Astrocyte (in vitro differentiated cells and primary cell): Measurements from ENCODE around the gene LBP. TPM values are rescaled to one million over a fixed set of nuclear protein-coding genes. Genes with fewer than 3 reads are reported as not detected.

ENCODE experiments used
- DNase-seq: peaks from one replicate; pipeline ENCODE4 v3.0.0-alpha.2; 2010; ENCODE audit warnings: low read depth
- FAIRE-seq: peaks from 2 replicates; lab custom pipeline; 2011; peaks lifted over from hg19 to GRCh38; lab: Jason Lieb, UNC
- H2AFZ ChIP-seq: 2 replicates; pipeline ENCODE4 v1.6.0; 2012; ENCODE audit warnings: low read depth, low read length, inconsistent platforms
- H3K27ac ChIP-seq: 2 replicates; pipeline ENCODE4 v1.5.1; 2011; ENCODE audit warnings: low read depth, low read length, inconsistent platforms
- H3K27me3 ChIP-seq: 2 replicates; pipeline ENCODE4 v1.6.0; 2011; ENCODE audit warnings: low read length, inconsistent platforms; ENCODE audit not compliant: insufficient read depth
- H3K36me3 ChIP-seq: 2 replicates; pipeline ENCODE4 v1.5.1; 2011; ENCODE audit warnings: low read length, inconsistent platforms; ENCODE audit not compliant: insufficient read depth
- H3K4me1 ChIP-seq: 2 replicates; pipeline ENCODE4 v1.5.1; 2011; ENCODE audit warnings: low read length, inconsistent platforms; ENCODE audit not compliant: insufficient read depth
- H3K4me2 ChIP-seq: 2 replicates; pipeline ENCODE4 v1.6.0; 2012; ENCODE audit warnings: low read length, inconsistent platforms
- H3K4me3 ChIP-seq: 2 replicates; pipeline ENCODE4 v1.5.1; 2011; ENCODE audit warnings: low read depth, mild to moderate bottlenecking, low read length, inconsistent platforms; ENCODE audit not compliant: insufficient read depth
- H3K79me2 ChIP-seq: 2 replicates; pipeline ENCODE4 v1.6.0; 2012; ENCODE audit warnings: mild to moderate bottlenecking, low read length, inconsistent platforms; ENCODE audit not compliant: insufficient read depth
- H3K9ac ChIP-seq: 2 replicates; pipeline ENCODE4 v1.6.0; 2012; ENCODE audit warnings: mild to moderate bottlenecking, low read length, inconsistent platforms
- H3K9me3 ChIP-seq: 2 replicates; pipeline ENCODE4 v1.5.1; 2012; ENCODE audit warnings: low read depth, mild to moderate bottlenecking, low read length, inconsistent platforms; ENCODE audit not compliant: insufficient read depth
- H4K20me1 ChIP-seq: 2 replicates; pipeline ENCODE4 v1.6.0; 2012; ENCODE audit warnings: low read length, inconsistent platforms; ENCODE audit not compliant: insufficient read depth
- H3K27ac Mint-ChIP-seq: one replicate; pipeline ENCODE4 v1.8.0; 2021; ENCODE audit warnings: mild to moderate bottlenecking, mixed read lengths; ENCODE audit not compliant: unreplicated experiment
- H3K27me3 Mint-ChIP-seq: one replicate; pipeline ENCODE4 v1.8.0; 2021; ENCODE audit warnings: low read depth, mixed read lengths; ENCODE audit not compliant: unreplicated experiment
- H3K36me3 Mint-ChIP-seq: one replicate; pipeline ENCODE4 v1.8.0; 2021; ENCODE audit warnings: low read depth, mixed read lengths; ENCODE audit not compliant: unreplicated experiment
- H3K4me1 Mint-ChIP-seq: one replicate; pipeline ENCODE4 v1.8.0; 2021; ENCODE audit warnings: low read depth, mixed read lengths; ENCODE audit not compliant: unreplicated experiment
- H3K4me3 Mint-ChIP-seq: one replicate; pipeline ENCODE4 v1.8.0; 2021; ENCODE audit warnings: mild to moderate bottlenecking, moderate library complexity, mixed read lengths; ENCODE audit not compliant: unreplicated experiment
- H3K9me3 Mint-ChIP-seq: one replicate; pipeline ENCODE4 v1.8.0; 2021; ENCODE audit warnings: mild to moderate bottlenecking, mixed read lengths; ENCODE audit not compliant: unreplicated experiment
- CTCF ChIP-seq: IDR thresholded peaks from 2 replicates; pipeline ENCODE4 v1.5.1; 2011; ENCODE audit warnings: low read depth, mild to moderate bottlenecking, inconsistent platforms, low read length, moderate library complexity; ENCODE audit not compliant: insufficient read depth
- EZH2 ChIP-seq: IDR thresholded peaks from 2 replicates; pipeline ENCODE4 v1.6.1; 2012; ENCODE audit warnings: mild to moderate bottlenecking, low read length, inconsistent platforms; ENCODE audit not compliant: insufficient read depth
- total RNA-seq: library from RNA; stranded (reverse); gene quantifications from 2 replicates; pipeline ENCODE4 v1.2.1, GENCODE V29; 2021

LBP gene
- total RNA-seq, 1 donor from 2014 or later = not detected

- DNase-seq (no peak), FAIRE-seq (no peak)
- Mint-ChIP-seq H3K27ac (no peak overlapping the region), H3K36me3 (no peaks in the 10 kb centered on the region), H3K9me3 (no peaks in the 10 kb centered on the region), H3K27me3 (peaks cover 35% of the 10 kb centered on the region), H3K4me3 (no peak overlapping the region), H3K4me1 (peaks cover 16% of the 10 kb centered on the region)
- no peak overlapping the region for H3K4me3 ChIP-seq
- H3K9ac ChIP-seq = no peak overlapping the region
- H3K79me2 ChIP-seq = no peaks in the 10 kb centered on the region
- H2AFZ ChIP-seq = no peak overlapping the region
- no peak for TF ChIP-seq CTCF
- no peak for TF ChIP-seq EZH2
- H3K4me2 ChIP-seq = no peak overlapping the region
- H3K27me3 ChIP-seq = peaks cover 8% of the 10 kb centered on the region
- no peak overlapping the region for H3K27ac ChIP-seq
- no peaks in the 10 kb centered on the region for H3K9me3 ChIP-seq
- H3K4me1 ChIP-seq = peaks cover 5% of the 10 kb centered on the region
- H3K36me3 ChIP-seq = no peaks in the 10 kb centered on the region
- H4K20me1 ChIP-seq = no peaks in the 10 kb centered on the region
Observed at GRCh38 chr20:38299963-38300362, 46.3 kb upstream of the LBP start.

GRCh38 chr20:38300438-38300837 is 45.8 kb upstream of the LBP start:
- Mint-ChIP-seq H3K4me1 (peaks cover 16% of the 10 kb centered on the region), H3K36me3 (no peaks in the 10 kb centered on the region), H3K27me3 (peaks cover 30% of the 10 kb centered on the region), H3K4me3 (no peak overlapping the region), H3K9me3 (no peaks in the 10 kb centered on the region), H3K27ac (no peak overlapping the region)
- Histone ChIP-seq H3K4me1 (peaks cover 5% of the 10 kb centered on the region), H3K27me3 (peaks cover 8% of the 10 kb centered on the region), H3K9ac (no peak overlapping the region), H4K20me1 (no peaks in the 10 kb centered on the region), H3K27ac (no peak overlapping the region), H3K9me3 (no peaks in the 10 kb centered on the region), H3K36me3 (no peaks in the 10 kb centered on the region), H3K79me2 (no peaks in the 10 kb centered on the region), H3K4me2 (no peak overlapping the region), H3K4me3 (no peak overlapping the region), H2AFZ (no peak overlapping the region)
- no peak for DNase-seq
- FAIRE-seq = no peak
- TF ChIP-seq CTCF (no peak), EZH2 (no peak)

- TF ChIP-seq CTCF = no peak
- TF ChIP-seq EZH2 = no peak
- no peaks in the 10 kb centered on the region for H3K9me3 ChIP-seq
- peaks cover 8% of the 10 kb centered on the region for H3K27me3 ChIP-seq
- no peaks in the 10 kb centered on the region for H3K79me2 ChIP-seq
- Mint-ChIP-seq H3K9me3 (no peaks in the 10 kb centered on the region), H3K36me3 (no peaks in the 10 kb centered on the region), H3K4me3 (no peak overlapping the region), H3K27ac (no peak overlapping the region), H3K27me3 (peaks cover 27% of the 10 kb centered on the region), H3K4me1 (peaks cover 16% of the 10 kb centered on the region)
- H3K4me2 ChIP-seq = no peak overlapping the region
- no peak overlapping the region for H3K9ac ChIP-seq
- H3K4me3 ChIP-seq = no peak overlapping the region
- H3K27ac ChIP-seq = no peak overlapping the region
- H3K36me3 ChIP-seq = no peaks in the 10 kb centered on the region
- peaks cover 5% of the 10 kb centered on the region for H3K4me1 ChIP-seq
- H2AFZ ChIP-seq = no peak overlapping the region
- FAIRE-seq (no peak), DNase-seq (no peak)
- no peaks in the 10 kb centered on the region for H4K20me1 ChIP-seq
Observed at GRCh38 chr20:38301309-38301708, 45.0 kb upstream of the LBP start.
